ENCODE results near the gene BCAS3. TPM values are rescaled to one million over a fixed set of nuclear protein-coding genes. Genes with fewer than 3 reads are reported as not detected.

Gene BCAS3
- total RNA-seq, 1 donor from 2014 or later, result 9.5 TPM

- no peak for DNase-seq
- intact Hi-C loops (cut with micrococcal nuclease), result no loop called here
- Mint-ChIP-seq H3K9me3 (no peaks in the 10 kb centered on the region), H3K36me3 (ENCODE audit: low read depth) (peaks cover 5% of the 10 kb centered on the region), H3K4me3 (no peak overlapping the region), H3K4me1 (peaks cover 17% of the 10 kb centered on the region), H3K27ac (no peak overlapping the region), H3K27me3 (peaks cover 61% of the 10 kb centered on the region)
Measured at GRCh38 chr17:61400066-61400716, 722.5 kb downstream of the BCAS3 start.

- Mint-ChIP-seq H3K9me3 (no peaks in the 10 kb centered on the region), H3K4me1 (peaks cover 17% of the 10 kb centered on the region), H3K4me3 (peak overlapping the region; percentile 32), H3K27me3 (peaks cover 56% of the 10 kb centered on the region), H3K27ac (peak overlapping the region; percentile 34), H3K36me3 (ENCODE audit: low read depth) (peaks cover 5% of the 10 kb centered on the region)
- no peak for DNase-seq
- intact Hi-C loops (cut with micrococcal nuclease), result no loop called here
Measured at GRCh38 chr17:61400717-61401388, 723.2 kb downstream of the BCAS3 start.

GRCh38 chr17:61401389-61402072 lies 723.9 kb downstream of the BCAS3 start:
- H3K27me3 Mint-ChIP-seq, result peaks cover 60% of the 10 kb centered on the region
- peaks cover 17% of the 10 kb centered on the region for H3K4me1 Mint-ChIP-seq
- H3K4me3 Mint-ChIP-seq, result no peak overlapping the region
- no peaks in the 10 kb centered on the region for H3K9me3 Mint-ChIP-seq
- no peak for DNase-seq
- no peak overlapping the region for H3K27ac Mint-ChIP-seq
- intact Hi-C loops (cut with micrococcal nuclease), result loop anchor here (2.0 kb wide), 1 partner anchor 53 kb away; no protein-coding TSS in a partner anchor
- H3K36me3 Mint-ChIP-seq (ENCODE audit: low read depth), result peaks cover 5% of the 10 kb centered on the region

DNA sequence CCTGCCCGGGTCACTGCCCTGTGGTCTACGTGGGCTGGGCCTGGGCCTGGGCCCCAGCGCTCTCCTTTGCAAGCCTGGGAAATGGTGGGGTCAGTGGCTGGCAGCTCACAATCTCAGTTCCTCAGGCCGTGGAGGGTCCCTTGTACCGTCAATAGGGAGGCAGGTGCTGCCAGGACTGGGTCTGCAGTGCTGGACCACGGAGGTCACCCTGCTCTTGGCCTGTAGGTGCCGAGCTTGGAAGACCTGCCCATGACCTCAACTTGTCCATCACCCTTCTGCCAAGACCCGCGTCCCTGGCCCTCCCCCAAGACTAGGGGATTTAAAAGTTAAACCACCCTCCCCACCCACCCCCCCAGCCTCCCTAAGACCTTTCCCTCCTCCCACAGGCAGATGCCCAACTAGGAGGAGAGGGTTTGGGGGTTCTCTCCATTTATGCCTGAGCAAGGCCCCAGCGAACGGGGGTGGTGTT lies 724.5 kb downstream of the BCAS3 start:
- no peak overlapping the region for H3K4me3 Mint-ChIP-seq
- intact Hi-C loops (cut with micrococcal nuclease), result loop anchor here (2.0 kb wide), 1 partner anchor 53 kb away; no protein-coding TSS in a partner anchor

GRCh38 chr17:61402978-61403800 lies 725.5 kb downstream of the BCAS3 start:
- peaks cover 69% of the 10 kb centered on the region for H3K27me3 Mint-ChIP-seq
- intact Hi-C loops (cut with micrococcal nuclease), result loop anchor here (2.0 kb wide), 1 partner anchor 52 kb away; no protein-coding TSS in a partner anchor
- H3K36me3 Mint-ChIP-seq (ENCODE audit: low read depth), result peaks cover 5% of the 10 kb centered on the region
- peak overlapping the region; percentile 54 for H3K4me3 Mint-ChIP-seq
- peaks cover 14% of the 10 kb centered on the region for H3K4me1 Mint-ChIP-seq
- H3K27ac Mint-ChIP-seq, result peak overlapping the region; percentile 45
- no peak for DNase-seq
- no peaks in the 10 kb centered on the region for H3K9me3 Mint-ChIP-seq

More for the DNA sequence above, 724.5 kb downstream of the BCAS3 start:
- no peak for DNase-seq
- H3K4me1 Mint-ChIP-seq, result peaks cover 17% of the 10 kb centered on the region
- H3K27ac Mint-ChIP-seq, result no peak overlapping the region
- H3K9me3 Mint-ChIP-seq, result no peaks in the 10 kb centered on the region
- peaks cover 66% of the 10 kb centered on the region for H3K27me3 Mint-ChIP-seq
- H3K36me3 Mint-ChIP-seq (ENCODE audit: low read depth), result peaks cover 5% of the 10 kb centered on the region

- no peak for DNase-seq
- peak overlapping the region; percentile 45 for H3K27ac Mint-ChIP-seq
- intact Hi-C loops (cut with micrococcal nuclease), result loop anchor here (2.0 kb wide), 1 partner anchor 51 kb away; no protein-coding TSS in a partner anchor
Measured at GRCh38 chr17:61403801-61404662, 726.4 kb downstream of the BCAS3 start.

GRCh38 chr17:61404663-61404912 lies 726.9 kb downstream of the BCAS3 start:
- Mint-ChIP-seq H3K36me3 (ENCODE audit: low read depth) (peaks cover 1% of the 10 kb centered on the region), H3K27ac (no peak overlapping the region), H3K9me3 (no peaks in the 10 kb centered on the region), H3K4me1 (peaks cover 10% of the 10 kb centered on the region), H3K27me3 (peaks cover 70% of the 10 kb centered on the region), H3K4me3 (no peak overlapping the region)
- DNase-seq, result no peak
- intact Hi-C loops (cut with micrococcal nuclease), result no loop called here

More at GRCh38 chr17:61403801-61404662, 726.4 kb downstream of the BCAS3 start:
- peaks cover 71% of the 10 kb centered on the region for H3K27me3 Mint-ChIP-seq
- H3K9me3 Mint-ChIP-seq, result no peaks in the 10 kb centered on the region
- H3K4me3 Mint-ChIP-seq, result no peak overlapping the region
- peaks cover 1% of the 10 kb centered on the region for H3K36me3 Mint-ChIP-seq (ENCODE audit: low read depth)
- peaks cover 10% of the 10 kb centered on the region for H3K4me1 Mint-ChIP-seq

GRCh38 chr17:61404913-61405685 lies 727.4 kb downstream of the BCAS3 start:
- H3K36me3 Mint-ChIP-seq (ENCODE audit: low read depth), result peaks cover 1% of the 10 kb centered on the region
- H3K4me1 Mint-ChIP-seq, result peaks cover 13% of the 10 kb centered on the region
- H3K9me3 Mint-ChIP-seq, result no peaks in the 10 kb centered on the region
- peak overlapping the region; percentile 23 for H3K4me3 Mint-ChIP-seq
- no peak for DNase-seq
- H3K27me3 Mint-ChIP-seq, result peaks cover 73% of the 10 kb centered on the region
- intact Hi-C loops (cut with micrococcal nuclease), result no loop called here
- no peak overlapping the region for H3K27ac Mint-ChIP-seq

- intact Hi-C loops (cut with micrococcal nuclease), result no loop called here
- peaks cover 75% of the 10 kb centered on the region for H3K27me3 Mint-ChIP-seq
- DNase-seq, result no peak
- peaks cover 4% of the 10 kb centered on the region for H3K36me3 Mint-ChIP-seq (ENCODE audit: low read depth)
- no peak overlapping the region for H3K27ac Mint-ChIP-seq
- H3K4me3 Mint-ChIP-seq, result no peak overlapping the region
- no peaks in the 10 kb centered on the region for H3K9me3 Mint-ChIP-seq
- peaks cover 19% of the 10 kb centered on the region for H3K4me1 Mint-ChIP-seq
Measured at GRCh38 chr17:61405686-61406536, 728.3 kb downstream of the BCAS3 start.

DNA sequence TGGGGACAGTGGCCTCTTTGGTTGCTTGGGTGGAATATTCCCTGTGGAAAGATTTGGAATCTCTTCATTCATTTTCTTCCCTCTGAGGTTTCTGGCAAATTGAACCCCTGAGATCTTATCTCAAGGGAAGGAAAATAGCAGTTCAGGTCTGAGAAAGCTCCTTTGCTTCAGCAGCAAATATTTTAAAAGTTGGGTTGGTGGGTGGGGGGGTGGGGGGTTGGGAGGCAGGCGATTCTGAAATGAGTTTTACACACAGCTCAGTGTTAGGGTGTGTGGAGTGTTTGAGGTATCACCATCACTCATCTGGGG lies 728.8 kb downstream of the BCAS3 start:
- no peak overlapping the region for H3K27ac Mint-ChIP-seq
- H3K4me3 Mint-ChIP-seq, result no peak overlapping the region
- H3K27me3 Mint-ChIP-seq, result peaks cover 71% of the 10 kb centered on the region
- intact Hi-C loops (cut with micrococcal nuclease), result no loop called here
- H3K9me3 Mint-ChIP-seq, result no peaks in the 10 kb centered on the region
- peaks cover 4% of the 10 kb centered on the region for H3K36me3 Mint-ChIP-seq (ENCODE audit: low read depth)
- DNase-seq, result no peak
- peaks cover 19% of the 10 kb centered on the region for H3K4me1 Mint-ChIP-seq

DNA sequence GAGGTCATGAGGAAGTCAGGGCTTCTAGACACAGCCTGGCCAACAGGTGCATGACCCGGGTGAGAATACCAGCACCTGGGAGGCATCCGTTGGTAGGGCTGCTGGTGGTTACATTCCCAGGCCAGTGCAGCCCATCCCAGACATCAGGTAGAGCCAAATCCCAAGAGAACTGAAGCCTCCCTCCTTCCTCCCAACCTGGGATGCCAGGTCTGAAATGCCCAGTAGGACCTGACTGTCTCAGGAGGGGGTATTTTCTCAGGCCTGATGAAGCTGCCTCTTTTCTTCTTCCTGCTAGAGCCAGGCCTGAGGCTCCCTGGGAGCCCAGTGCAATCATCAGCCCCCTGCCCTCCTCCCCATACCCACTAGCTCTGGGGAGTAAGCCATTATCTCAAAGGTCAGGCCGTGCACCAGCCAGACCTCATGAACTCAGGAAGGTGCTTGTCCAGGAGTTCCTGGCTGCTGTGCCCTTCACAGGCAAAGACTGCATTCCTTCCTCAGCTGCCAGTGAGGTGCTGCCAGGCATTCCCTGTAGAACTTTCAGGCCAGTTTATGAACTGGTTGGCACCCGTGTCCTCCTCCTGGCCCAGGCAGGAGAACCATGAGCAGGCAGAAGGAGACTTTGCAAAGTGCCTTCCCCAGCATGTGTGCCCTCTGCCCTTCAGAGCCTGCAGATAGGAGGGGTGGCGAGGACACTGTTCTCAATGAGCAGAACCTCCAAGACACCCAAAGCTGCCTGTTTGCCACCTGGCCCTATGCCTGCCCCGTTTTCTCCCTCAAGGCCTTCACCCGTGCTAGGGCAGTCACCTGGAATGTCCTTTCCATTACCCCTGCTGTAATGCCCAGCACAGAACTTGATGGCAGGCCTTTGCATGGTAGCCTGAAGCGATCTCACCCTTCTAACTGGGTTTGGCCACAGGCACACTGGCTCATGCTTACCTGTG lies 729.6 kb downstream of the BCAS3 start:
- no peak overlapping the region for H3K4me3 Mint-ChIP-seq
- H3K36me3 Mint-ChIP-seq (ENCODE audit: low read depth), result peaks cover 4% of the 10 kb centered on the region
- peaks cover 65% of the 10 kb centered on the region for H3K27me3 Mint-ChIP-seq
- no peaks in the 10 kb centered on the region for H3K9me3 Mint-ChIP-seq
- H3K27ac Mint-ChIP-seq, result no peak overlapping the region
- no peak for DNase-seq
- intact Hi-C loops (cut with micrococcal nuclease), result no loop called here
- peaks cover 19% of the 10 kb centered on the region for H3K4me1 Mint-ChIP-seq
